Articular chondrocyte of knee joint (primary cell): Measurements from ENCODE around the gene MAGEF1. TPM values are rescaled to one million over a fixed set of nuclear protein-coding genes. Genes with fewer than 3 reads are reported as not detected.

Experiments used
- total RNA-seq: library from RNA; depleted of rRNA; stranded (reverse); fragments of >200 nt; gene quantifications from 2 replicates; pipeline ENCODE4 v1.2.3, GENCODE V29; 2012

MAGEF1 gene, protein sequence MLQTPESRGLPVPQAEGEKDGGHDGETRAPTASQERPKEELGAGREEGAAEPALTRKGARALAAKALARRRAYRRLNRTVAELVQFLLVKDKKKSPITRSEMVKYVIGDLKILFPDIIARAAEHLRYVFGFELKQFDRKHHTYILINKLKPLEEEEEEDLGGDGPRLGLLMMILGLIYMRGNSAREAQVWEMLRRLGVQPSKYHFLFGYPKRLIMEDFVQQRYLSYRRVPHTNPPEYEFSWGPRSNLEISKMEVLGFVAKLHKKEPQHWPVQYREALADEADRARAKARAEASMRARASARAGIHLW
- total RNA-seq, result 14.5 and 17.4 TPM in 2 replicates

DNA sequence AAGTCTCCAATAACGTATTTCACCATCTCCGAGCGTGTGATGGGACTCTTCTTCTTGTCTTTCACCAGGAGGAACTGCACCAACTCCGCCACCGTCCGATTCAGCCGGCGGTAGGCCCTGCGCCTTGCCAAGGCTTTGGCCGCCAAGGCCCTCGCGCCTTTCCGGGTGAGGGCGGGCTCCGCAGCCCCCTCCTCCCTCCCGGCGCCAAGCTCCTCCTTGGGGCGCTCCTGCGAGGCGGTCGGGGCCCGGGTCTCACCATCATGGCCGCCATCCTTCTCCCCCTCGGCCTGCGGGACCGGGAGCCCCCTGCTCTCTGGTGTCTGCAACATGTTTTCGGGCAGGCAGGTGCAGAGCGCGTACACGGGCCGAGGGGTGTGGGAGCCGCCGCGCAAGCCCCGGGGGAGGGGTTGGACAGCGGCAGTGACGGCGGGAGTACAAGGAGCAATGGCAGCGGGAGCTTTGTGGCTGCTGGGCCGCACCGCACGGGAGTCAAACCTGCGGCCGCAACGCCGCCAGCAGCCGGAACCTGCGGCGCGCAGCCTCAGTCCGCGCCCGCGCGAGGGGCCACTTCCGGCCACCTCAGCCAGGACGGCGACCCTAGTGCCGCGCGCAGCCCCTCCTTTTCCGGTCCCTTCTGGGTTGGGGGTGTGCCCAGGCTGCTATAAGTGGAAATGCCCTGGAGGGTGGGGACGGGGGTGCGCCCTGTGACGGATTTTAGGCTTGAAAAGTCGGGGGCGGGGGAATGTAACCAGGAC is at the start of gene MAGEF1:
MAGEF1 (minus strand) TSS at position 572 of the 755 bp plus-strand sequence; CDS start at position 329, 243 bp downstream.

Other genes with a start within 250 kb of the MAGEF1 start
- gene EPHB3, start 150.3 kb downstream of the MAGEF1 start, total RNA-seq, result 8.5 and 10.1 TPM in 2 replicates
- gene VPS8, start 100.1 kb upstream of the MAGEF1 start, total RNA-seq, result 84.4 and 92.6 TPM in 2 replicates